MM.1S (cell line): ENCODE measurements around the gene SUCLG1.

Experiments used
- DNase-seq: peaks from one replicate; pipeline ENCODE4 v3.0.0-alpha.2; 2015
- H2AFZ ChIP-seq: fragments of 300-600 bp; sonication (generic); 2 replicates; pipeline ENCODE4 v1.6.0; 2016; ENCODE audit warnings: antibody characterized with exemption, low read length
- H3F3A ChIP-seq: fragments of 300-600 bp; sonication (generic); 2 replicates; pipeline ENCODE4 v1.6.1; 2016; ENCODE audit warnings: mild to moderate bottlenecking, antibody characterized with exemption, low read length, moderate library complexity, mixed read lengths; ENCODE audit not compliant: insufficient read depth
- H3K27ac ChIP-seq: fragments of 300-600 bp; sonication (generic); 2 replicates; pipeline ENCODE4 v1.5.1; 2016; ENCODE audit warnings: mild to moderate bottlenecking, low read length
- H3K27me3 ChIP-seq: fragments of 300-600 bp; sonication (generic); replicated peaks from 2 replicates; pipeline ENCODE4 v1.6.0; 2016; ENCODE audit warnings: low read length; ENCODE audit not compliant: insufficient read depth
- H3K36me3 ChIP-seq: fragments of 300-600 bp; sonication (generic); replicated peaks from 2 replicates; pipeline ENCODE4 v1.6.1; 2016; ENCODE audit warnings: mild to moderate bottlenecking, low read length, mixed read lengths; ENCODE audit not compliant: insufficient read depth
- H3K4me1 ChIP-seq: fragments of 300-600 bp; sonication (generic); 2 replicates; pipeline ENCODE4 v1.6.1; 2016; ENCODE audit warnings: low read length, mixed read lengths
- H3K4me2 ChIP-seq: fragments of 300-600 bp; sonication (generic); 2 replicates; pipeline ENCODE4 v1.6.0; 2016; ENCODE audit warnings: low read depth, low read length
- H3K4me3 ChIP-seq: fragments of 300-600 bp; sonication (generic); 2 replicates; pipeline ENCODE4 v1.5.1; 2016; ENCODE audit warnings: low read length, mixed read lengths
- H3K79me2 ChIP-seq: fragments of 300-600 bp; sonication (generic); 2 replicates; pipeline ENCODE4 v1.6.1; 2016; ENCODE audit warnings: mixed run types, low read length, mixed read lengths
- H3K9ac ChIP-seq: fragments of 300-600 bp; sonication (generic); 2 replicates; pipeline ENCODE4 v1.6.1; 2016; ENCODE audit warnings: low read length, mixed read lengths
- H3K9me2 ChIP-seq: fragments of 300-600 bp; sonication (generic); replicated peaks from 2 replicates; pipeline ENCODE4 v1.6.1; 2016; ENCODE audit warnings: mild to moderate bottlenecking, low read length, mixed read lengths; ENCODE audit not compliant: insufficient read depth
- H3K9me3 ChIP-seq: fragments of 300-600 bp; sonication (generic); replicated peaks from 2 replicates; pipeline ENCODE4 v1.6.1; 2016; ENCODE audit warnings: mild to moderate bottlenecking, low read length, mixed read lengths; ENCODE audit not compliant: insufficient read depth
- H4K20me1 ChIP-seq: fragments of 300-600 bp; sonication (generic); 2 replicates; pipeline ENCODE4 v1.6.1; 2016; ENCODE audit warnings: mild to moderate bottlenecking, low read length, moderate library complexity, mixed read lengths; ENCODE audit not compliant: insufficient read depth
- EZH2 ChIP-seq: fragments of 300-600 bp; sonication (generic); optimal IDR thresholded peaks from 2 replicates; pipeline ENCODE3; 2017; ENCODE audit warnings: low read depth, mild to moderate bottlenecking, antibody characterized with exemption, low read length, mixed read lengths
- EZH2phosphoT487 ChIP-seq: fragments of 300-600 bp; sonication (generic); IDR thresholded peaks from 2 replicates; pipeline ENCODE4 v1.6.1; 2018; ENCODE audit warnings: antibody characterized with exemption, low read length
- TF ChIP-seq, protein P1 (sequence below): fragments of 300-600 bp; sonication (generic); IDR thresholded peaks from 2 replicates; pipeline ENCODE4 v1.5.1; 2016; ENCODE audit warnings: antibody characterized with exemption, low read length, mixed read lengths

SUCLG1 gene

GRCh38 chr2:84394628-84395027 is 64.5 kb downstream of the SUCLG1 start:
- no peaks in the 10 kb centered on the region for H3F3A ChIP-seq
- H3K4me2 ChIP-seq = no peak overlapping the region
- H3K4me1 ChIP-seq = peaks cover 6% of the 10 kb centered on the region; the same call in 1 of the 2 replicates
- no peak overlapping the region for H3K4me3 ChIP-seq
- H3K36me3 ChIP-seq = no peaks in the 10 kb centered on the region
- H3K9ac ChIP-seq = no peak overlapping the region
- no peak overlapping the region for H2AFZ ChIP-seq
- no peaks in the 10 kb centered on the region for H3K79me2 ChIP-seq
- H3K27me3 ChIP-seq = no peaks in the 10 kb centered on the region
- DNase-seq = no peak
- H4K20me1 ChIP-seq = no peaks in the 10 kb centered on the region
- H3K27ac ChIP-seq = no peak overlapping the region
- no peaks in the 10 kb centered on the region for H3K9me3 ChIP-seq
- H3K9me2 ChIP-seq = no peaks in the 10 kb centered on the region
- TF ChIP-seq, protein P1, sequence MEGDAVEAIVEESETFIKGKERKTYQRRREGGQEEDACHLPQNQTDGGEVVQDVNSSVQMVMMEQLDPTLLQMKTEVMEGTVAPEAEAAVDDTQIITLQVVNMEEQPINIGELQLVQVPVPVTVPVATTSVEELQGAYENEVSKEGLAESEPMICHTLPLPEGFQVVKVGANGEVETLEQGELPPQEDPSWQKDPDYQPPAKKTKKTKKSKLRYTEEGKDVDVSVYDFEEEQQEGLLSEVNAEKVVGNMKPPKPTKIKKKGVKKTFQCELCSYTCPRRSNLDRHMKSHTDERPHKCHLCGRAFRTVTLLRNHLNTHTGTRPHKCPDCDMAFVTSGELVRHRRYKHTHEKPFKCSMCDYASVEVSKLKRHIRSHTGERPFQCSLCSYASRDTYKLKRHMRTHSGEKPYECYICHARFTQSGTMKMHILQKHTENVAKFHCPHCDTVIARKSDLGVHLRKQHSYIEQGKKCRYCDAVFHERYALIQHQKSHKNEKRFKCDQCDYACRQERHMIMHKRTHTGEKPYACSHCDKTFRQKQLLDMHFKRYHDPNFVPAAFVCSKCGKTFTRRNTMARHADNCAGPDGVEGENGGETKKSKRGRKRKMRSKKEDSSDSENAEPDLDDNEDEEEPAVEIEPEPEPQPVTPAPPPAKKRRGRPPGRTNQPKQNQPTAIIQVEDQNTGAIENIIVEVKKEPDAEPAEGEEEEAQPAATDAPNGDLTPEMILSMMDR = no peak
- no peak for TF ChIP-seq EZH2
- TF ChIP-seq EZH2phosphoT487 = no peak

GRCh38 chr2:84393829-84394228 is 65.3 kb downstream of the SUCLG1 start:
- H3K4me1 ChIP-seq = peaks cover 6% of the 10 kb centered on the region; the same call in 1 of the 2 replicates
- TF ChIP-seq, protein P1 = no peak
- no peak for TF ChIP-seq EZH2
- no peaks in the 10 kb centered on the region for H3K36me3 ChIP-seq
- no peak overlapping the region for H3K27ac ChIP-seq
- no peak for DNase-seq
- H3K9me2 ChIP-seq = no peaks in the 10 kb centered on the region
- H3K9me3 ChIP-seq = no peaks in the 10 kb centered on the region
- no peak overlapping the region for H3K4me3 ChIP-seq
- no peaks in the 10 kb centered on the region for H4K20me1 ChIP-seq
- H3F3A ChIP-seq = no peaks in the 10 kb centered on the region
- no peak overlapping the region for H3K4me2 ChIP-seq
- no peak overlapping the region for H3K9ac ChIP-seq
- no peaks in the 10 kb centered on the region for H3K79me2 ChIP-seq
- no peak overlapping the region for H2AFZ ChIP-seq
- H3K27me3 ChIP-seq = no peaks in the 10 kb centered on the region

DNA sequence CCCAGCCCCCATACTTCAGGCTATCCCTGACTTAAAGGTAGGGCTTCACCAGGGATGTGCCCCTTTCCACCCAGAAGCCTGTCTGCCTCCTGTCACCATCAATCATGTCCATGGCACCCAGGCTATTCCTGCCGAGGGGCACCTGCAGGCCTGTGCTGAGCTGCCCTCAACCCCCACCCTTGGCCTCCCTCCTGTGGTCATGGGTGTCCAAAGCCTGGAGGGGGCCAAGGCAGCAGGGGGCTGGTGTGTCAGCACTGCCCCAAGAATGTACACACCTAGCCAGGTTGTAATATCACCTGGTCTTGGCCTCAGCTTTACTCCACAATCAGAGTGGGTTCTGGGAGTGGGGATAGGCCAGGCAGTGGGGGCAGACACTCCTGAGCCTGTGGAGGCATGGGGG is 69.3 kb downstream of the SUCLG1 start:
- H3K9ac ChIP-seq = no peak overlapping the region
- no peak overlapping the region for H3K4me2 ChIP-seq
- no peaks in the 10 kb centered on the region for H3K36me3 ChIP-seq
- no peaks in the 10 kb centered on the region for H4K20me1 ChIP-seq
- H3K27ac ChIP-seq = no peak overlapping the region
- H3K27me3 ChIP-seq = no peaks in the 10 kb centered on the region
- H2AFZ ChIP-seq = no peak overlapping the region
- DNase-seq = no peak
- H3K9me2 ChIP-seq = no peaks in the 10 kb centered on the region
- no peaks in the 10 kb centered on the region for H3K79me2 ChIP-seq
- H3K4me3 ChIP-seq = no peak overlapping the region
- TF ChIP-seq, protein P1 = no peak
- TF ChIP-seq EZH2phosphoT487 (no peak), EZH2 (no peak)
- H3F3A ChIP-seq = no peaks in the 10 kb centered on the region
- H3K4me1 ChIP-seq = peaks cover 6% of the 10 kb centered on the region; the same call in 1 of the 2 replicates
- no peaks in the 10 kb centered on the region for H3K9me3 ChIP-seq
